IPS-20b (cell line): ENCODE results near the gene BCS1L.
A peak's percentile ranks its signal among the peaks of the same experiment; 100 is the strongest.

ENCODE experiments used
- H3K27ac ChIP-seq: one replicate; pipeline ENCODE4 v1.5.1; 2013; ENCODE audit warnings: low read length
- H3K27me3 ChIP-seq: 2 replicates; pipeline ENCODE4 v1.6.1; 2013; ENCODE audit warnings: mild to moderate bottlenecking, low read length, inconsistent platforms; ENCODE audit not compliant: insufficient read depth
- H3K36me3 ChIP-seq: 2 replicates; pipeline ENCODE4 v1.6.1; 2013; ENCODE audit warnings: low read depth, mild to moderate bottlenecking, inconsistent platforms, low read length, moderate library complexity; ENCODE audit not compliant: insufficient read depth
- H3K4me1 ChIP-seq: 2 replicates; pipeline ENCODE4 v1.6.1; 2013; ENCODE audit warnings: mild to moderate bottlenecking, control low read depth, inconsistent platforms, low read length, moderate library complexity; ENCODE audit not compliant: insufficient read depth
- H3K4me3 ChIP-seq: 2 replicates; pipeline ENCODE4 v1.5.1; 2013; ENCODE audit warnings: mild to moderate bottlenecking, low read length, inconsistent platforms
- H3K9ac ChIP-seq: 2 replicates; pipeline ENCODE4 v1.6.1; 2013; ENCODE audit warnings: low read depth, mild to moderate bottlenecking, inconsistent platforms, low read length, moderate library complexity
- H3K9me3 ChIP-seq: 2 replicates; pipeline ENCODE4 v1.6.1; 2013; ENCODE audit warnings: mild to moderate bottlenecking, low read depth, low read length, inconsistent platforms; ENCODE audit not compliant: insufficient read depth

BCS1L gene

GRCh38 chr2:218703341-218703740, 43.9 kb downstream of the BCS1L start:
- Histone ChIP-seq H3K4me3 (no peak overlapping the region), H3K9ac (no peak overlapping the region), H3K9me3 (no peaks in the 10 kb centered on the region), H3K27ac (no peak overlapping the region), H3K4me1 (no peaks in the 10 kb centered on the region; the same call in 1 of the 2 replicates), H3K27me3 (no peaks in the 10 kb centered on the region), H3K36me3 (peaks cover 30% of the 10 kb centered on the region)

- Histone ChIP-seq H3K9me3 (no peaks in the 10 kb centered on the region), H3K9ac (no peak overlapping the region), H3K36me3 (peaks cover 6% of the 10 kb centered on the region; the same call in 1 of the 2 replicates), H3K27me3 (no peaks in the 10 kb centered on the region), H3K4me3 (no peak overlapping the region), H3K4me1 (no peaks in the 10 kb centered on the region; the same call in 1 of the 2 replicates), H3K27ac (no peak overlapping the region)
These were observed 48.6 kb downstream of the BCS1L start for GRCh38 chr2:218708086-218708485.

- peak overlapping the region; percentile 93; the same call in 1 of the 2 replicates for H3K4me3 ChIP-seq
- H3K27ac ChIP-seq, result no peak overlapping the region
These were observed 50.4 kb downstream of the BCS1L start for GRCh38 chr2:218709908-218710307.

GRCh38 chr2:218710334-218710686, 50.8 kb downstream of the BCS1L start:
- Histone ChIP-seq H3K9me3 (no peaks in the 10 kb centered on the region), H3K27me3 (no peaks in the 10 kb centered on the region), H3K4me3 (peak overlapping the region; percentile 93; the same call in 1 of the 2 replicates), H3K9ac (no peak overlapping the region), H3K36me3 (peaks cover 21% of the 10 kb centered on the region; the same call in 1 of the 2 replicates), H3K27ac (peak overlapping the region; percentile 65), H3K4me1 (no peaks in the 10 kb centered on the region)

More at GRCh38 chr2:218709908-218710307, 50.4 kb downstream of the BCS1L start:
- no peaks in the 10 kb centered on the region for H3K4me1 ChIP-seq
- peaks cover 17% of the 10 kb centered on the region; the same call in 1 of the 2 replicates for H3K36me3 ChIP-seq
- H3K9ac ChIP-seq, result no peak overlapping the region
- no peaks in the 10 kb centered on the region for H3K27me3 ChIP-seq
- no peaks in the 10 kb centered on the region for H3K9me3 ChIP-seq

- Histone ChIP-seq H3K4me1 (no peaks in the 10 kb centered on the region), H3K27ac (peak within 1 kb of the TSS; percentile 65), H3K9me3 (no peaks in the 10 kb centered on the region), H3K4me3 (peak within 1 kb of the TSS; percentile 93), H3K36me3 (peaks cover 26% of the 10 kb centered on the region), H3K9ac (peak within 1 kb of the TSS; percentile 86), H3K27me3 (no peaks in the 10 kb centered on the region)
These were observed 51.4 kb downstream of the BCS1L start, which contains the start of gene TTLL4 for GRCh38 chr2:218710687-218711549. Gene TTLL4 (plus strand): TSS chr2:218710835. CDS start chr2:218737677, 26,842 bp downstream.

GRCh38 chr2:218711550-218711929, 52.1 kb downstream of the BCS1L start:
- H3K27ac ChIP-seq, result no peak overlapping the region

More at GRCh38 chr2:218711550-218711929, 52.1 kb downstream of the BCS1L start:
- Histone ChIP-seq H3K9ac (peak overlapping the region; percentile 86), H3K4me1 (no peaks in the 10 kb centered on the region), H3K4me3 (peak overlapping the region; percentile 93), H3K27me3 (no peaks in the 10 kb centered on the region), H3K9me3 (no peaks in the 10 kb centered on the region), H3K36me3 (peaks cover 31% of the 10 kb centered on the region)
